ENCODE data around the gene UNC80.

DNA sequence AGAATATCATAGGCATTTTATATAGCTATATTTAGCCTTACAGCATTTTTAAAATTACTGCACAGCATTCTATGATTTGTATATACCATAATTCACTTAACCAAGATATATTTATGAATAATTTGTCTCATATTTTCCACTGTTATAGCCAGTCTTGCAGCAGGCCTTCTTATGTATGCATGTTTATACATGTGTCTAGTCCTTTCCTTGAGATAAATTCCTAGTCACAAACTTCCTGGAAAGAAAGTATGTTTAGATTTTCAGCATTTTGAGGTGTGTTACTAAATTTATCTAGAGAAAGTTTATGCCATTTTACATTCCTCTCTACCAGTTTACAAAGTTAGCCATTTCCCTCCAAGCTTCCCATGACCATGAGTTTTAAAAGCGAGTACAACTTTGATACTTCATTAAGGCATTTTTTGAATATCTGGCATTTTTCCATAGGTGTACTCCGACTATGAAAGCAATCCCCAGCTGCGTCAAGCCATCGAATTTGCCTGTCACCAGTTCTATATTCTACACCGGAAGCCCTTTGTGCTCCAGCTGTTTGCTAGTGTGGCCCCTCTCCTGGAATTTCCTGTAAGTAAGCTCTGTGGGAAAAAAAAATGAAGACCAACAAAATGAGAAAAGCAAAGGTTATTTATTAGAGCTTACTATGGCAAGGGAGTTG lies 171.4 kb downstream of the UNC80 start:
- TF ChIP-seq, protein P1, sequence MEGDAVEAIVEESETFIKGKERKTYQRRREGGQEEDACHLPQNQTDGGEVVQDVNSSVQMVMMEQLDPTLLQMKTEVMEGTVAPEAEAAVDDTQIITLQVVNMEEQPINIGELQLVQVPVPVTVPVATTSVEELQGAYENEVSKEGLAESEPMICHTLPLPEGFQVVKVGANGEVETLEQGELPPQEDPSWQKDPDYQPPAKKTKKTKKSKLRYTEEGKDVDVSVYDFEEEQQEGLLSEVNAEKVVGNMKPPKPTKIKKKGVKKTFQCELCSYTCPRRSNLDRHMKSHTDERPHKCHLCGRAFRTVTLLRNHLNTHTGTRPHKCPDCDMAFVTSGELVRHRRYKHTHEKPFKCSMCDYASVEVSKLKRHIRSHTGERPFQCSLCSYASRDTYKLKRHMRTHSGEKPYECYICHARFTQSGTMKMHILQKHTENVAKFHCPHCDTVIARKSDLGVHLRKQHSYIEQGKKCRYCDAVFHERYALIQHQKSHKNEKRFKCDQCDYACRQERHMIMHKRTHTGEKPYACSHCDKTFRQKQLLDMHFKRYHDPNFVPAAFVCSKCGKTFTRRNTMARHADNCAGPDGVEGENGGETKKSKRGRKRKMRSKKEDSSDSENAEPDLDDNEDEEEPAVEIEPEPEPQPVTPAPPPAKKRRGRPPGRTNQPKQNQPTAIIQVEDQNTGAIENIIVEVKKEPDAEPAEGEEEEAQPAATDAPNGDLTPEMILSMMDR (conservative IDR thresholded peaks at IDR 0.05; ENCODE audit: low read depth, low read length), result no peak
- no peak for TF ChIP-seq EZH2phosphoT487 (IDR thresholded peaks at IDR 0.05; ENCODE audit: borderline replicate concordance, low read length)
